GM10248 (cell line): ENCODE measurements around the gene SERPINA12.
"Not testable (repeated sequence)": the region's sequence is repeated elsewhere in the genome, so short reads cannot be mapped to it uniquely, and the experiment has no call there.

Experiments used
- CTCF ChIA-PET: fragments of 300-600 bp; sonication (Branson Sonifier 250); formaldehyde crosslinking; extraction: SDS; loops from one replicate; lab custom pipeline; 2021; ENCODE audit warnings: antibody characterized with exemption; lab: Yijun Ruan, JAX
- POLR2A ChIA-PET: fragments of 350-650 bp; sonication (Branson Sonifier 250); formaldehyde crosslinking; extraction: SDS; loops from one replicate; lab custom pipeline; 2020; ENCODE audit warnings: antibody characterized with exemption; lab: Yijun Ruan, JAX
- DNase-seq: peaks from one replicate; pipeline ENCODE4 v3.0.0; 2012; ENCODE audit errors: extremely low spot score
- CTCF ChIP-seq: IDR thresholded peaks from 2 replicates; pipeline ENCODE4 v1.5.1; 2012; ENCODE audit warnings: mild to moderate bottlenecking, low read depth; ENCODE audit errors: extremely low read depth, missing control alignments, control extremely low read depth

SERPINA12 gene

DNA sequence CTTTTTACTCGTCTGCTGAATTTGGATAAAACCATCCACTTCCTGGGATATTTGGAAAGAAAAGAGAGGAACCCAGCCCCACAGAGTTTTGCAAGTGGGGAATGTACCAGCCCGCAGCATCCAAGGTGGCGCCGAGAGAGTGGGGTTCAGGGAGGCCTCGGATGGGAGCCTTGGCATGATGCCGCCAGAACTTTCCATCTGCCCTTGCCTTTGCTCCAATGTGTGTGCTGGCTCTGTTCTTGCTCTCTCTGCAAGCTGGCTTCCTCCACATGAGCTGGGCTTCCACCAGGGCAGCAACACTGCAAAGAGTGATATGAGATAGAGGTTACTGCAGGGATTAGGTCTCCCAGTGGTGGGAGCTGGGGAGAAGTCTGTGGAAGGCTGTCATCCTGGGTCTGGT is 6.6 kb upstream of the SERPINA12 start:
- ChIA-PET CTCF (interaction anchor here (1.0 to 1.7 kb wide), 4 partner anchors 13 to 33 kb away, joined by 3 to 5 read pairs (median 4); no protein-coding TSS in a partner anchor), POLR2A (no interaction called here)
- no peak for TF ChIP-seq CTCF
- no peak for DNase-seq

DNA sequence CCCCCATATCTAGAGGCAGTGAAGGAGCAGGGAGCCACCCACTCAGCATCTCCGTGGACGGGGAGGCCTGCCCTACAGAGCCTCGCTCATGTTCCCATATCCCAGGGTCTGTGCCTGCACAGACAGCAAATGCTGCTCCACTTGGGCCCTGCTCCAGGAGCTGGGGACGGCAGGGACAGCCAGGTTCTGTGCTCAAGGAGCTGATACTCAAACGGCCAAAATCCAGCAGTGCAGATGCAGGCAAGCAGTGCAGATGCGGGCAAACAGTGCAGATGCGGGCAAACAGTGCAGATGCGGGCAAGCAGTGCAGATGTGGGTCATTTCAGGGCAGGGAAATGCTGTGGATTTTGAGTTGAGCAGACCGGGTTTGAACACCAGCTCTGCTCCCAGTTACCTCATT is 6.2 kb upstream of the SERPINA12 start:
- no peak for TF ChIP-seq CTCF
- ChIA-PET POLR2A (no interaction called here), CTCF (interaction anchor here (1.0 kb wide), 1 partner anchor 33 kb away, joined by 4 read pairs; no protein-coding TSS in a partner anchor)
- DNase-seq, result no peak

DNA sequence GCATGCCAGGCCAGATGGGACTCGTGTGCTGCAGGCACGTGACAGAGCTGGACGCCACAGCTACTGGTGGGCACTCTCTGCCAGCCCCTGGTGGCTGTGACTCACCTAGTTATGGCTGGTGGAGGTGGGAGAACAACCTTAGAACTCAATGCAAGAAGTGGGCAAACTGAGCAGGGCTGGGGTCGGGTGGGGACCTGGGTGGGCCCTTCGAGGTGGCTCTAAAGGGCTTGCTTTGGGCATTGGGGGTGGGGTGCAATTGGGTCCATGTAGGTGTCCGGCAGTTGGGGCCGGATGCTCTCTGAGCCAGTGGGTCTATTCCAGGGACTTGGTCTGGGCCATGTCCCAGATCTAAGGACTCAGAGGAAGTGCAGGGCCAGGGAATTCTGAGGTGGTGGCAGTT is 5.1 kb upstream of the SERPINA12 start:
- TF ChIP-seq CTCF, result no peak
- DNase-seq, result no peak
- CTCF ChIA-PET, result no interaction called here
- POLR2A ChIA-PET, result no interaction called here

DNA sequence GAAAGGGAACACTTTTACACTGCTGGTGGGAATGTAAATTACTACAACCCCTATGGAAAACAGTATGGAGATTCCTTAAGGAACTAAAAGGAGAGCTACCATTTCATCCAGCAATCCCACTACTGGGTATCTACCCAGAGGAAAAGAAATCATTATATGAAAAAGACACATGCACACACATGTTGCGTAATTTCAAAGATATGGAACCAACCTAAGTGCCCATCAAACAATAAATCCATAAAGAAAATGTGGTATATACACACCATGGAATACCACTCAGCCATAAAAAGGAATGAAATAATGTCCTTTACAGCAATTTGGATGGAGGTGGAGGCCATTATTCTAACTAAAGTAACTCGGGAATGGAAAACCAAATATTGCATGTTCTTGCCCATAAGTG is 1.2 kb upstream of the SERPINA12 start:
- POLR2A ChIA-PET, DNase-seq, CTCF ChIA-PET: not testable (repeated sequence)

GRCh38 chr14:94505641-94506040 is 3.6 kb downstream of the SERPINA12 start:
- no peak for DNase-seq
- ChIA-PET POLR2A (no interaction called here), CTCF (no interaction called here)
- TF ChIP-seq CTCF, result no peak

DNA sequence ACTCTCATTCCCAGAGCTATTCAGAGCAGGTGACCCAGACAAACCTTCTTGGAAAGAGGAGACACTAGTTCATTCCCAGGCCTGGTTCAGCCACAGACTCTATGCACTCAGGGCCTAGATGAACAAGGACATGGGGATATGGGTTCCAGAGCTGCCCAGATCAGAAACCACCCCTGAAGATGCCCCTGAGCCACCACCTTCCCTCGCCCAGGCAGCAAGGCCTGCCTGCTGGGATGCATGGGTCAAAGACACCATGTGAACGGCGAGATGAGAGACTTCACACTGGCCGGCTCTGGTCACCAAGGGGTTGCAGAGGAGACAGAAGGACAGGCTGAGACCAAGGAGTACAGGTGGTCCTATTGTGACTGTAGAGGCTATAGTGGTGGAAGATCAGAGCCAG is 4.1 kb downstream of the SERPINA12 start:
- ChIA-PET CTCF (interaction anchor here (11.7 kb wide), 1 partner anchor 19 kb away, joined by 87 read pairs; no protein-coding TSS in a partner anchor), POLR2A (no interaction called here)
- TF ChIP-seq CTCF, result no peak
- no peak for DNase-seq

DNA sequence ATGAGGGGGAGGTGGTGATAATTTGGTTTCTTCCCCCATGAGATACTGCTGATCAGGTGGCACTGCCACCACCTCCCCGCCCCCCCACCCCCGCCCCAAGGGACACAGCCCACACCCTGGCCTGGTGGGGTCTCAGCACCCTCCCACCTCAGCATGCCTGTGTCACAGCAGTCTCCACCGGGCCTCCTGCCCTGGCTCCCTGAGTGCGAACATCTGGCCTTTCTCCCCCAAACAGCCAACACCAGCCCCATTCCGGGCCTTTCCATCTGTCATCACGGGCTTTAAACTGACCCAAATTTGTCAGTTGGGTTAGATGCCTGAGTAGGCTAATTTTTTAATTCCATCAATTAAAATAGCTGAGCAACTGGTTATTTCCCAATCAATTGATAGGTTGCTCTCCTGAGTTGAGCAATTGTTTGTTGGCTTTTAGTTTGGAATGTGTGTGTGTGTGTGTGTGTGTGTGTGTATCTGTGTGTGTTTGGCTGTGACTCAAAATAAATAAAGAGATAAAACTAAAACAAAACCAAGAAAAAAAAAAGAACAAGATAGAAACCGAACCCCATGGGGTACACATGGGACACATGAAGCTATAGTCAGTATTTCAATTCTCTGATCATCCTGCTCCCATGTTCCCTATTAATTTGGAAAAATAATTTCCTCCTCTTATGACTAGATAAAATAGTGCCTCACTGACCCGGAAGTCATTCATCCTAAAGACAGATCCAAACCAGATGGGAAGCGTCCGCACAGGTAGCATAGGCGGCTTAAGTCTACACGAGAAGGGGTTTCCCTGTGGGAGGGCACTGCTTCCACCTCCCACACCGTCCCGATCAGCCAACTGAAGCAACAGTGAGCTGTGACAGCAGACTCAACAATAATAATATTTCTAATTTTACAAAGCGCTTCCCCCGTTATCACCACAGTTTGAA is 7.4 kb downstream of the SERPINA12 start:
- ChIA-PET CTCF (interaction anchor here (11.7 kb wide), 1 partner anchor 16 kb away, joined by 87 read pairs; no protein-coding TSS in a partner anchor), POLR2A (no interaction called here)
- no peak for DNase-seq
- TF ChIP-seq CTCF, result no peak
